Stimulated activated naive CD8-positive, alpha-beta T cell treated with anti-CD3 and anti-CD28 coated beads, Interleukin-15, Interleukin-2, amounts not matched to agents 100 U/mL and 50 U/mL, for 24 hours (primary cell): Measurements from ENCODE around the gene NEMP2.
A peak's percentile ranks its signal among the peaks of the same experiment; 100 is the strongest.

Source experiments
- ATAC-seq: fragments of 150-1000 bp; cut with Tn5 transposase; one replicate; pipeline ENCODE4 v1.10.0; 2021
- DNase-seq: peaks from one replicate; pipeline ENCODE4 v3.0.0; 2021

NEMP2 gene

GRCh38 chr2:190534310-190535120, at the start of gene NEMP2:
Gene NEMP2, minus strand, starts transcription at chr2:190534722. Its CDS starts 67 bp downstream, at chr2:190534655.
- ATAC-seq: peak; percentile 90
- DNase-seq: peak; percentile 91

GRCh38 chr2:190583507-190584337, 49.2 kb upstream of the NEMP2 start:
- ATAC-seq (no peak), DNase-seq (no peak)

GRCh38 chr2:190582736-190583506, 48.4 kb upstream of the NEMP2 start:
- ATAC-seq (no peak), DNase-seq (no peak)

- ATAC-seq (no peak), DNase-seq (no peak)
Measured at GRCh38 chr2:190582019-190582418, 47.5 kb upstream of the NEMP2 start.

- DNase-seq: no peak
- no peak for ATAC-seq
Measured at GRCh38 chr2:190579915-190580846, 45.7 kb upstream of the NEMP2 start.

GRCh38 chr2:190579058-190579410, 44.5 kb upstream of the NEMP2 start:
- ATAC-seq (no peak), DNase-seq (no peak)

GRCh38 chr2:190578158-190579057, 43.9 kb upstream of the NEMP2 start:
- no peak for DNase-seq
- peak; percentile 52 for ATAC-seq

GRCh38 chr2:190576573-190576972, 42.1 kb upstream of the NEMP2 start:
- no peak for DNase-seq
- ATAC-seq: no peak

- ATAC-seq: no peak
- no peak for DNase-seq
Measured at GRCh38 chr2:190575263-190575662, 40.7 kb upstream of the NEMP2 start.

- DNase-seq (no peak), ATAC-seq (no peak)
Measured at GRCh38 chr2:190574169-190574568, 39.6 kb upstream of the NEMP2 start.

- ATAC-seq (no peak), DNase-seq (no peak)
Measured at GRCh38 chr2:190572246-190572645, 37.7 kb upstream of the NEMP2 start.

- ATAC-seq: no peak
- DNase-seq: no peak
Measured at GRCh38 chr2:190571686-190572085, 37.2 kb upstream of the NEMP2 start.

GRCh38 chr2:190570871-190571270, 36.3 kb upstream of the NEMP2 start:
- DNase-seq: no peak
- no peak for ATAC-seq

GRCh38 chr2:190569994-190570755, 35.7 kb upstream of the NEMP2 start:
- no peak for DNase-seq
- ATAC-seq: no peak

GRCh38 chr2:190564838-190565237, 30.3 kb upstream of the NEMP2 start:
- DNase-seq (no peak), ATAC-seq (no peak)

- DNase-seq (no peak), ATAC-seq (no peak)
Measured at GRCh38 chr2:190563646-190564045, 29.1 kb upstream of the NEMP2 start.

GRCh38 chr2:190563109-190563508, 28.6 kb upstream of the NEMP2 start:
- peak; percentile 15 for DNase-seq
- peak; percentile 36 for ATAC-seq

GRCh38 chr2:190562121-190562520, 27.6 kb upstream of the NEMP2 start:
- no peak for DNase-seq
- no peak for ATAC-seq

- ATAC-seq (no peak), DNase-seq (no peak)
Measured at GRCh38 chr2:190561094-190561493, 26.6 kb upstream of the NEMP2 start.
